GM18861 (cell line): ENCODE data around the gene TNN.
"Not testable (repeated sequence)": the region's sequence is repeated elsewhere in the genome, so short reads cannot be mapped to it uniquely, and the experiment has no call there.

ENCODE experiments used
- ATAC-seq: cut with Tn5 transposase; IDR thresholded peaks from one replicate; pipeline ENCODE4 v1.9.1; 2021; ENCODE audit not compliant: unreplicated experiment

Gene TNN

GRCh38 chr1:175067362-175068106 lies at the start of gene TNN:
Gene TNN, plus strand, starts transcription at chr1:175067833. Its CDS starts 9,586 bp downstream, at chr1:175077419.
- no peak for ATAC-seq

GRCh38 chr1:175019524-175019923 lies 48.1 kb upstream of the TNN start:
- no peak for ATAC-seq

- ATAC-seq, result peak; percentile 91
These were observed 44.4 kb upstream of the TNN start, which contains the start of gene MRPS14 for GRCh38 chr1:175023043-175023921. Gene MRPS14, minus strand, starts transcription at chr1:175023425. Its CDS starts 17 bp downstream, at chr1:175023408.

GRCh38 chr1:175023922-175024242 lies 43.8 kb upstream of the TNN start:
- not testable (repeated sequence) for ATAC-seq

- ATAC-seq, result no peak
These were observed 42.9 kb upstream of the TNN start for GRCh38 chr1:175024773-175025172.

GRCh38 chr1:175033953-175034352 lies 33.7 kb upstream of the TNN start:
- no peak for ATAC-seq

GRCh38 chr1:175034775-175035174 lies 32.9 kb upstream of the TNN start:
- ATAC-seq, result no peak

GRCh38 chr1:175035865-175036264 lies 31.8 kb upstream of the TNN start:
- ATAC-seq, result no peak

GRCh38 chr1:175036476-175036875 lies 31.2 kb upstream of the TNN start:
- no peak for ATAC-seq

- ATAC-seq, result no peak
These were observed 30.2 kb upstream of the TNN start for GRCh38 chr1:175037416-175037815.

GRCh38 chr1:175040324-175040879 lies 27.2 kb upstream of the TNN start:
- no peak for ATAC-seq

GRCh38 chr1:175042650-175043049 lies 25.0 kb upstream of the TNN start:
- no peak for ATAC-seq

GRCh38 chr1:175043824-175044223 lies 23.8 kb upstream of the TNN start:
- ATAC-seq, result no peak

- not testable (repeated sequence) for ATAC-seq
These were observed 23.0 kb upstream of the TNN start for GRCh38 chr1:175044591-175044990.

- ATAC-seq, result no peak
These were observed 22.5 kb upstream of the TNN start for GRCh38 chr1:175045097-175045496.

- no peak for ATAC-seq
These were observed 22.1 kb upstream of the TNN start for GRCh38 chr1:175045519-175045918.

- ATAC-seq, result no peak
These were observed 16.6 kb upstream of the TNN start for GRCh38 chr1:175050992-175051391.

- no peak for ATAC-seq
These were observed 12.9 kb upstream of the TNN start for GRCh38 chr1:175054736-175055135.

- no peak for ATAC-seq
These were observed 5.3 kb upstream of the TNN start for GRCh38 chr1:175062339-175062738.

GRCh38 chr1:175062858-175063257 lies 4.8 kb upstream of the TNN start:
- no peak for ATAC-seq

- no peak for ATAC-seq
These were observed 3.2 kb downstream of the TNN start for GRCh38 chr1:175070818-175071217.
